GM21367 (cell line): ENCODE results near the gene S1PR1.
"Not testable (repeated sequence)": the region's sequence is repeated elsewhere in the genome, so short reads cannot be mapped to it uniquely, and the experiment has no call there.

Experiments
- ATAC-seq: cut with Tn5 transposase; IDR thresholded peaks from one replicate; pipeline ENCODE4 v1.9.1; 2021; ENCODE audit not compliant: unreplicated experiment

S1PR1 gene

DNA sequence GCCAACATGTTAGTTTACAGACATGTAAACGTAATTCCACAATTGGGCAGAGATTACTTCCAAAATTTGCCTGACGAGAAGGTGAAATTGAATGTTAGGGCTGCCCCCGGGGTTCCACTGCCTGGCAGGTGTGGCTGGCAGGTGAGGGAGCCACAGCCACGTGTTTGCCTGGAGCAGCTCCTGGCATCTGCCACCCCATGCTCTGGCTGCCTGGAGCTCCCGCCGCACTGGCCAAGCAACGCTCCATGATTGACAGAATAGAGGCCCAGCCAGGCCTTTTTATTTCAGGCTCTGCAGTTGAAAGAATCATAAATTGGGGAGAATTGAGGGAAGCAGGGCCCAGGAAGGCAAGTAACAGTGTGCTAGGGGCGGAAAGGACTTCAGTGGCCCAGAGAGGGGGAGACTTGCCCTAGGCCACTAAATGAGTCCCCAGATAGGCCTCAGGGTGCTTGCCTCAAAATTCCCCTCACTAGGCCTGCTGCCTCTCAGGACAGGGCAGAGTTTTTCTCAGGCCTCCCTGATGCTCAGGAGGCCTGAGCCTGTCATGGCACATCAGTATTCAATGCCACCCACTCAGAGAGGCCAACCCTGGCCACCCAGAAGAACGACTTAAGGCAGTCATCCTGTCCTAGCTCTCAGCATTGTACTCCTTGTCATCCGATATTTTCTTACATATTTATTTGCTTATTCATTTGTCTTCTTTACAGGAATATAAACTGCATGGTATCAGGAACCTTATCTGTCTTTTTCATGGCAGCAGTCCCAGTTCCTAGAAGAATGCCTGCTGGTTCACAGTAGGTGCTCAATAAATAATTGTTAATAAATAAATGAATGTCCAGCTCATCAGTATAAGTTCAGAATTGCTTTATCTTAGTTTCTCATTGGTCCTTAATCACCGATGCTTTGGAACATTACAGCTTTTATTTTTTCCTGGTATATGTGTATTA is 16.6 kb upstream of the S1PR1 start:
- ATAC-seq: no peak

DNA sequence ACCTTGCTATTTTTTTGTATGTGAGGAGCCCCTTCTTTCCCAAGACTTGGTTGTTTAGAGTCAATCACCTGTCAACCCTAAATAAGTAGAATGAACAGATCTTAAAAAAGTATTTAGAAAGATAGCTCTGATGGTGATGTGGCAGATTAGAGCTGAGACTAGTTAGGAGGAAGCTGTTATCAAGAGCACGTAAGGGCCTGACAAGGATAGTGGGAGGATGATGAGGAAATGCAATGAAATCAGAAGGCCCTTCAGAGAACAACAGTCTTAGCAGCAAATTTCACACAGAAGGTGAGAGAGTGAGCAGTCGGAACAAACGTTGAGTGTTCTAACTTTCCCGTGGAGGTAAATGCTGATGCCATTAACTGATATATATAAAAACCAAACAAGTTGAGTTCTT is 15.9 kb upstream of the S1PR1 start:
- ATAC-seq: no peak

DNA sequence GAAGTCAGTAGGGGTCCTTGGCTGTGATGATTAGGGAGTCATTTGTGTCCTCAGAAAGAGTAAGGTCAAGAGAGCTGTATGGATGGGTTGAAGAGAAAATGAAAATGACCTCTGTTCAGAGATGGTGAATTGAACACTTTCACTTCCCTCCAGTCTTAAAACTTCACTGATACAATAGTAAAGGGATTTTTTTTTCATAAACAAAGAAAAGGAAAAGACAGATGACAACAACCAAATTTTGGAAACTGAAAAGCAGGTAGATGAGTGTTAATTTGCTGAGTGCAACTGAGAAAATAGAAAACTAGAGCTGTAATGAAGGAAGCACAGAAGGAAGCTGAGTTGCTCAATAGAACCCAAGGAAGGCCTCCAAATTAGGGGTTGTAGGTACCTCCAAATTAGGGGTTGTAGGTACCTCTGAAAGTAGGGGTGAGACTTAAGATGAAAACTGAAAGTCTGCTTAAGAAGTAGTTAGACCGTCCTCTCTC is 14.8 kb upstream of the S1PR1 start:
- ATAC-seq: peak; percentile 98

GRCh38 chr1:101227837-101228236 is 9.0 kb upstream of the S1PR1 start:
- no peak for ATAC-seq

- ATAC-seq: no peak
Observed at GRCh38 chr1:101228424-101229134, 8.2 kb upstream of the S1PR1 start.

GRCh38 chr1:101232182-101232581 is 4.6 kb upstream of the S1PR1 start:
- not testable (repeated sequence) for ATAC-seq

- no peak for ATAC-seq
Observed at GRCh38 chr1:101233495-101233894, 3.3 kb upstream of the S1PR1 start.

DNA sequence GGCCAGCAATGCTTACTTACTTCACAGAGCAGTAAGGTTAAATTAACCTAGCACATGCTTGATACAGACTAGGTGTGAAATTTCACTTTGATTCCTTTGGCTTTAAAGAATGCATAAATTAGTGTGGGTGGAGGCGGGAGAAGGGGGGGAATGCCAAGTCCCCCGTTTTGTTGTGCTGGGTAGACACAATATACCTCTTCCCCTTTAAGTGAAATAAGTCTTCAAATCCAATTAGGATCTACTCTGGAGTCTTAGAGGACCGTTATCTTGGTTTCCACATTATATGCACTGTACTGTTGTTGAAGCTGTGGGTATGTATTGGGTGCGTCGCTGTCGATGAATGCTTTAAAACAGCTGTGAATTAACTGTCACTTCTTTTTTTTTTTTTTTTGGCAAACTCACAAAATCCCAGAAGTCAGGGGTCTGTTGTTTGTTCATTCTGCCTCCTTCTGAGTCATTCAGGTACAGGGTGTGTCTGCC is 1.6 kb upstream of the S1PR1 start:
- ATAC-seq: no peak

DNA sequence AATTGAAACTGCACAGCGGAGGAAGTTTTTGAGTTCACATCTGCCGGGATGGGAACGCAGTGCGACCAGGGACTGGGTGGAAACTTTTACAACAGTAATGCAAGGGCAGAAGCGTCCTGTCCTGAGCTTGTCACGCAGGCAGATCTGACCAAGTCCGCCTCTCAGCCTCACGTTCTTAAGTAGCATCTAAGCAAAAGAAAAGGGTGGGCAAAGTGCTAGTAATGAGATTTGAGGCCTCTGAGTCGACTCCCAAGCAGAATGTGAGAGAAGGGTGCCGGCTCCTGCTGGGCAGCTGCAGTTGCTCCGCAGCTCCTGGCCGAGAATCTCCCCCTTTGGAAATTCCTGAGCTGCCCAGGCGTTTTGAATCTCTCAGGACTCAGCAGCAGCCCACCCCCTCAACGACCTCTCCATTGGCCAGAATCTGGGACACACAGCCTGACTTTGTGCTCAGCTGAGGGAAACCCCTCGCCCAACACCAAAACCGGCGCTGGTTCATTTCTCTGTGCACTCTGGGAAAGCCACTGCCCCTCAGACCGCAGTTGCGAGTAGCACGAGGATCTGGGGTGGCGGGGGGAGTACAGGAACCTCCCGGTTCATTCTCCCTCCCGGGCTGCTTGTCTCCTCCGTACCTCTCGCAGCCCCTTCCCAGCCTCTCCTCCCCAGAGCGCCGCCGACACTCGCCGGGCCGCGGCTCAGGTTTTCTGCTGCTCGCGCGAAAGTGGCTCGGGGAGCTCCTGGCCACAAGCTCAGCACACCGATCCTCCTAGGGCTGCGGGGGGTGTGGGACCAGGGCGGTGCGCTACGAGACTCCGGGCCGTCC is 913 bp upstream of the S1PR1 start:
- peak; percentile 53 for ATAC-seq

- ATAC-seq: no peak
Observed at GRCh38 chr1:101237229-101237837, 514 bp downstream of the S1PR1 start.

GRCh38 chr1:101238031-101238628 is 1.3 kb downstream of the S1PR1 start:
- ATAC-seq: no peak

- peak; percentile 24 for ATAC-seq
Observed at GRCh38 chr1:101238681-101239094, 1.9 kb downstream of the S1PR1 start.

DNA sequence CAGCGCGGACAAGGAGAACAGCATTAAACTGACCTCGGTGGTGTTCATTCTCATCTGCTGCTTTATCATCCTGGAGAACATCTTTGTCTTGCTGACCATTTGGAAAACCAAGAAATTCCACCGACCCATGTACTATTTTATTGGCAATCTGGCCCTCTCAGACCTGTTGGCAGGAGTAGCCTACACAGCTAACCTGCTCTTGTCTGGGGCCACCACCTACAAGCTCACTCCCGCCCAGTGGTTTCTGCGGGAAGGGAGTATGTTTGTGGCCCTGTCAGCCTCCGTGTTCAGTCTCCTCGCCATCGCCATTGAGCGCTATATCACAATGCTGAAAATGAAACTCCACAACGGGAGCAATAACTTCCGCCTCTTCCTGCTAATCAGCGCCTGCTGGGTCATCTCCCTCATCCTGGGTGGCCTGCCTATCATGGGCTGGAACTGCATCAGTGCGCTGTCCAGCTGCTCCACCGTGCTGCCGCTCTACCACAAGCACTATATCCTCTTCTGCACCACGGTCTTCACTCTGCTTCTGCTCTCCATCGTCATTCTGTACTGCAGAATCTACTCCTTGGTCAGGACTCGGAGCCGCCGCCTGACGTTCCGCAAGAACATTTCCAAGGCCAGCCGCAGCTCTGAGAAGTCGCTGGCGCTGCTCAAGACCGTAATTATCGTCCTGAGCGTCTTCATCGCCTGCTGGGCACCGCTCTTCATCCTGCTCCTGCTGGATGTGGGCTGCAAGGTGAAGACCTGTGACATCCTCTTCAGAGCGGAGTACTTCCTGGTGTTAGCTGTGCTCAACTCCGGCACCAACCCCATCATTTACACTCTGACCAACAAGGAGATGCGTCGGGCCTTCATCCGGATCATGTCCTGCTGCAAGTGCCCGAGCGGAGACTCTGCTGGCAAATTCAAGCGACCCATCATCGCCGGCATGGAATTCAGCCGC is 2.5 kb downstream of the S1PR1 start:
- ATAC-seq: no peak

DNA sequence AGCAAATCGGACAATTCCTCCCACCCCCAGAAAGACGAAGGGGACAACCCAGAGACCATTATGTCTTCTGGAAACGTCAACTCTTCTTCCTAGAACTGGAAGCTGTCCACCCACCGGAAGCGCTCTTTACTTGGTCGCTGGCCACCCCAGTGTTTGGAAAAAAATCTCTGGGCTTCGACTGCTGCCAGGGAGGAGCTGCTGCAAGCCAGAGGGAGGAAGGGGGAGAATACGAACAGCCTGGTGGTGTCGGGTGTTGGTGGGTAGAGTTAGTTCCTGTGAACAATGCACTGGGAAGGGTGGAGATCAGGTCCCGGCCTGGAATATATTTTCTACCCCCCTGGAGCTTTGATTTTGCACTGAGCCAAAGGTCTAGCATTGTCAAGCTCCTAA is 3.2 kb downstream of the S1PR1 start:
- no peak for ATAC-seq

DNA sequence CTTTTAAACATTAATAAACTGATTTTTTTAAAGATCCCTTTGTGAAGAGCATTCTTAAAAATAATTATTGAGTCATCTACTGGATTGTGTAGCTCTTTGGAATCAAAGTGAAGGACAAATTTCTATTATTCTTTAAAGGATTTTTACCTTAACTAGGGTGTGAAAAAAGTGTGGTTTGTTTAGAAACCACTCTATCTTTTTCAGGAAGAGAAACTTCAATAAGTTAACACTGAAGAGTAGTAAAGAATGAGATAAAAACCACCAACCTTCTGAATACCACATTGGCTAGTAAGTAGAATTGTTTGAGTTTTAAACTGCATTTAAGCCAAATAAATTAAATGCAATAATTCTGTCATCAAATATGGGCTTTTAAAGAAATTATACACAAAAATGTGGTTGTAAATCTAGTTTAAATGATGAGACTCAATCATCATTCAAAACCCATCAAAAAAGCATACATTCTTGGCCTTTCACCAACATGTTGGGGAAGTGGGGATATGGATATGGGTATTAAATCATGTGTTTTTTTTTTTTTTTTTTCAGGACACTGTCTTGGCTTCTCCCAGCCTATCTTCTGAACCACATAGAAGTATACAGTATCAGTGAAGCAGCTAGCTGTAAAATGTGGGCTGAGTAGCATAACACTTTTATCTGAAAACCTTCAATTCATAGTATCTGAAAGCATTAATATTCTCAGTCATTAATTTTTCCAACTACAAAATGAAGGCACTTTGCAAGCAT is 4.8 kb downstream of the S1PR1 start:
- ATAC-seq: peak; percentile 34

DNA sequence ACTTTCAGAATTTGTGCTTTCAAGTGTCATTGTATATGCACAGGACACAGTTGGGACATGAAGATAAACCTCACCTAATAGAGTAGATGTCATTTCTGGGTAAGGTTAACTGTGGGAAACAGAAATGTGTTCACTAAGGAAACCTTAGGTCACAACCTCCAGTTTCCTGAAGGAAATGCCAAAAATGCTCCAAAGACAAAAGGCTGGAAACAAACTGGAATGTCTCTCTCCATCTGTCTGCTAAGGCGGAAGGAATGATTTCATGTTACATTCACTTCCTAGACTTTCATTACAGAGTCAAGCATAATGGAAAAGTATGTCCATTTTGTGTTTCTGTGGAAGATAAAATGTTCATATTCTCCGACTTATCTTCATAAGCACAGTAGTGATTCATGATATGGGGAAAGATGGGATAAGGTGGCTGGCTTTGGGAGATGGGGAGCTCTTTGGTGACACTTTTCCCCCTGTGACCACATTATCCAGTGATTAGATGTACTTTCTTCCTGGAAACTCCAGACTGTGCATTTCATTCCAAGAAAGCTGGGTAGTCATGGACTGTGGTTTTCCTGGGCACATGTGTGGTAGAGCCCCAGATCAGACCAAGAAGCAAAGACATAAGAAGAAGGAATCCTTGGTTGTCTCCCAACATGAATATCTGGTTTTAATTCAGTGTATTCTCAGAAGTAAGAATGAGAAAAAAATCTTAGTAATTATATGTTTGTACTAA is 5.7 kb downstream of the S1PR1 start:
- ATAC-seq: no peak

DNA sequence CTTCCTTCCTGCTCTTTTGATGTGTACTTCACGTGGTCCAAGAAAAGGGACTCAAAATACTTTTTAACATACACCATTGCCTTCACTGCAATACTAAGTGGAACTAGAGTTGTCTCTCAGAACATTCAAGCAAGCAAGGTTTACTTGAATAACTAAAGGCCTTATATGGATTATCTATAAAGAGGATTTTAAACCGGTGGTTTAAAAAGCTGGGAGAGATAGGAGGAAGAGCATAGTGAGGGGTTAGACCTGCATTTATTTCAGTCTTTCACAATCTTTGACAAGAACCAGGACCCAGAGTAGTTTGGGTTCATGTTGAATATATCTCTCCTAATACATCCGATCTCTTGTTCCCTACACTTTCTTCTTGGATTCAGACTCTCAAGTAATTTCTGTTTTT is 6.9 kb downstream of the S1PR1 start:
- ATAC-seq: no peak

DNA sequence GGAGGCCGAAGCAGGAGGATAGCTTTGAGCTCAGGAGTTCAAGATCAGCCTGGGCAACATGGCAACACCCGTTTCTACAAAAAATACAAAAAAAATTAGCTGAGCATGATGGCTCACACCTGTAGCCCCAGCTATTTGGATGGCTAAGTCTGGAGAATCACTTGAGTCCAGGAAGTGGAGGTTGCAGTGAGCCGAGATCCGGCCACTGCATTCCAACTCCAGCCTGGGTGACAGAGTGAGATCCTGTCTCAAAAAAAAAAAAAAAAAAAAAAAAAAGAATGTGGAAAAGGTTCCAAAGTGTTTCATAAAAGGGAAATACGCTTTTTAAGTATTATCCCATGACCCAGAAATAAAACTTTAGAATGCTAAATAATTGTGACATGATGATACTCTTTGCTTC is 8.0 kb downstream of the S1PR1 start:
- ATAC-seq: no peak
